B cell (primary cell): ENCODE measurements around the gene USO1.

Source experiments
- CTCF ChIP-seq: fragments of 200-600 bp; IDR thresholded peaks from one replicate; pipeline ENCODE4 v1.8.0; 2022; ENCODE audit warnings: antibody characterized with exemption, mild to moderate bottlenecking
- EZH2 ChIP-seq: IDR thresholded peaks from 2 replicates; pipeline ENCODE4 v1.6.1; 2012; ENCODE audit warnings: borderline replicate concordance, low read depth, mild to moderate bottlenecking, moderate library complexity, low read length; ENCODE audit not compliant: insufficient read depth, poor library complexity, severe bottlenecking

- TF ChIP-seq CTCF = no peak
- TF ChIP-seq EZH2 = no peak
These were observed 28.3 kb upstream of the USO1 start for GRCh38 chr4:75696071-75696470.
